Dendritic cell treated with granulocyte-macrophage colony-stimulating factor and Interleukin-4, amounts not matched to agents 40 ng/mL and 50 ng/mL, for 4 days (primary cell): ENCODE data around the gene CARD11.
"Not testable (repeated sequence)": the region's sequence is repeated elsewhere in the genome, so short reads cannot be mapped to it uniquely, and the experiment has no call there.

Experiments used
- H3K27ac Mint-ChIP-seq: one replicate; pipeline ENCODE4 v1.8.0; 2022; ENCODE audit warnings: mild to moderate bottlenecking, mixed read lengths
- H3K27me3 Mint-ChIP-seq: one replicate; pipeline ENCODE4 v1.8.0; 2022; ENCODE audit warnings: mild to moderate bottlenecking, mixed read lengths
- H3K36me3 Mint-ChIP-seq: one replicate; pipeline ENCODE4 v1.8.0; 2022; ENCODE audit warnings: low read depth, mixed read lengths
- H3K4me1 Mint-ChIP-seq: one replicate; pipeline ENCODE4 v1.8.0; 2022; ENCODE audit warnings: low read depth, mixed read lengths
- H3K4me3 Mint-ChIP-seq: one replicate; pipeline ENCODE4 v1.8.0; 2022; ENCODE audit warnings: mild to moderate bottlenecking, moderate library complexity, mixed read lengths
- H3K9me3 Mint-ChIP-seq: one replicate; pipeline ENCODE4 v1.8.0; 2022; ENCODE audit warnings: mixed read lengths
- intact Hi-C: fragments of 100-400 bp; cut with micrococcal nuclease; formaldehyde crosslinking; loops from one replicate; pipeline ENCODE4 v1.15.0; 2022

CARD11 gene

DNA sequence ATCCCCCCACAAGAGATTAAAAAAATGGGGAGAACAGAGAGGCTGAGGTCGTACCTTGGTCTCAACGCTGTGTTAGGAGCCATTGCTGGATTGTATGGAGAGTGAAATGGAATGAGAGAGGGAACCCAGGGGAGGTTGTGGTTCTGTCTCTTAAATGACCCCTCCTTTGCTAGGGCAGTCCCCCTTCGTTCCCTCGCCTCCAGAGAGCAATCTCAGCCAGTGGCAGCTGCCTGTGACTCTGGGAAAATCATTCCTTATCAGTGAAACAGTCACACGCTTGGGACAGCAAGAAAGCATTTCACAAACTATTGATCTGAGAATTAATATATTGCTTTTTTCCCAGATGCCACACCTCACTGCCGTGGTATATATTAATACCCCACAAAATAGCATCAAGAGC, 12.0 kb upstream of the CARD11 start:
- H3K4me3 Mint-ChIP-seq, result no peak overlapping the region
- no peaks in the 10 kb centered on the region for H3K36me3 Mint-ChIP-seq
- intact Hi-C loops, result no loop called here
- H3K27ac Mint-ChIP-seq, result no peak overlapping the region
- peaks cover 19% of the 10 kb centered on the region for H3K9me3 Mint-ChIP-seq
- no peaks in the 10 kb centered on the region for H3K4me1 Mint-ChIP-seq
- peaks cover 3% of the 10 kb centered on the region for H3K27me3 Mint-ChIP-seq

DNA sequence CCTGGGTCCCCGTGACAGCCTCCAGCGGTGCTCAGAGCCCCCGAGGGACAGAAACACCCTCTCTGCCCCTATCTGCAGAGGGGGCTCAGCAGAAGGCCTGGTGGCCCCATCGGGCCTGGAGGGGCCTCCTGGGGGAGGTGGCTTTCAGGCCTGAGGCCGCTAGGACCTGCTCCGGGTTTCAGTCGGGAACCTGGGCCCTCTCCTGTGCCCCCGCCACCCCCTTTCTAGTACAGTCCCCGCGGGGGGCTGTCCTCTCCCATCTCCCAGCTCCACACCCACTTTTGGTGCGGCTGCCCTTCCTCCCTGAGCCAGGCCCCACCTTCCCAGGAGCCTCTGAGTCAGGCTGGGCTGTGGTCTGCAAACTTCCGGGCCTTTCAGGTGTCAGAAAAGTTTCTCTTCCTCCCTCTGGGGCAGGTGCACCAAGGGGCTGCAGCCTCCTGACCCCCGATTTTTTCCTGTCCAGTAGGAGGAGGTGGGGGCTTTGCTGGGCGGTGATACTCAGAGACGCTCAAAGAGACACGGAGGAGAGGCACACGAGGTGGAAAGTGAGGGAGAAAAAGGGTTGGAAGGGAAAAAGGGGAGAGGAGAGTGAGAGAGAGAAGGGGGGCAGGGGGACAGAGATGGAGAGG, 692 bp downstream of the CARD11 start:
- intact Hi-C loops, result no loop called here
- H3K4me3 Mint-ChIP-seq, result peak overlapping the region; percentile 22
- H3K9me3 Mint-ChIP-seq, result no peaks in the 10 kb centered on the region
- H3K27ac Mint-ChIP-seq, result no peak overlapping the region
- H3K27me3 Mint-ChIP-seq, result peaks cover 43% of the 10 kb centered on the region
- peaks cover 7% of the 10 kb centered on the region for H3K4me1 Mint-ChIP-seq
- no peaks in the 10 kb centered on the region for H3K36me3 Mint-ChIP-seq

DNA sequence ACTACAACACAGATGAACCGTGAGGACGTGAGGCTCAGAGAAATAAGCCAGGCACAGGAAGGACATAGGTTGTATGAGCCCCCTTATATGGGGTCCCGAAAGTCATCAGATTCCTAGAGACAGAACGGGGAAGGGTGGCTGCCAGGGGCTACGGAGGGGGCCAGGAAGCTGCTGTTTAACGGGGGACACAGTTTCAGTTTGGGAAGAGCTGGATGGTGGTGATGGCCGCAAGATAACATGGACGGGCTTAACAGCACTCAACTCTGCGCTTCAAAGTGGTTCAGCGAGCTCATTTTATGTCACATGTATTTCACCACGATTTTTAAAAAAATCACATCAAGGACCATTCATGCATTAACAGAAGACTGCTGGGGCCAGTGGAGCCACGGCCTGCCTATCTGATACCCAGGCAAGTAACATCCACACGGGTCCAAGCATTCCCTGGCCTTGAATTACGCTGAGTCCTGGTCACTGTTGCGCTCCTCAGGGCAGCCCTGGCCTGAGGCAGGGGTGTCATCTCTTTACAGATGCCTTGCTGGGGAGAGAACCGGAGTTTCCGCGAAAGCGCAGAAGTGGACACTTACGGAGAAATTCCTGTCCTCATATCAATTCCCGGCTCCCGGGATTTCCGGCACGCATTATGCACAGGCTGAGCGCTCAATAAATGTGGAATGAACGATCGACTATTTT, 1.5 kb downstream of the CARD11 start:
- intact Hi-C loops, result no loop called here
- Mint-ChIP-seq H3K27me3 (peaks cover 43% of the 10 kb centered on the region), H3K9me3 (no peaks in the 10 kb centered on the region), H3K27ac (no peak overlapping the region), H3K36me3 (no peaks in the 10 kb centered on the region), H3K4me1 (peaks cover 7% of the 10 kb centered on the region), H3K4me3 (no peak overlapping the region)

- Mint-ChIP-seq H3K9me3 (no peaks in the 10 kb centered on the region), H3K27me3 (peaks cover 37% of the 10 kb centered on the region), H3K36me3 (no peaks in the 10 kb centered on the region), H3K27ac (no peak overlapping the region), H3K4me1 (peaks cover 7% of the 10 kb centered on the region), H3K4me3 (no peak overlapping the region)
- intact Hi-C loops, result no loop called here
Observed at GRCh38 chr7:3039787-3040186, 3.9 kb downstream of the CARD11 start.

- H3K4me3 Mint-ChIP-seq, H3K4me1 Mint-ChIP-seq, intact Hi-C loops, H3K27ac Mint-ChIP-seq, H3K36me3 Mint-ChIP-seq, H3K9me3 Mint-ChIP-seq: not testable (repeated sequence)
- H3K27me3 Mint-ChIP-seq, result peaks cover 22% of the 10 kb centered on the region
Observed at GRCh38 chr7:3038011-3038410, 5.7 kb downstream of the CARD11 start.

- no peak overlapping the region for H3K27ac Mint-ChIP-seq
- no peaks in the 10 kb centered on the region for H3K36me3 Mint-ChIP-seq
- H3K9me3 Mint-ChIP-seq, result no peaks in the 10 kb centered on the region
- peaks cover 15% of the 10 kb centered on the region for H3K27me3 Mint-ChIP-seq
- H3K4me3 Mint-ChIP-seq, result no peak overlapping the region
- intact Hi-C loops, result no loop called here
- peaks cover 6% of the 10 kb centered on the region for H3K4me1 Mint-ChIP-seq
Observed at GRCh38 chr7:3037259-3037658, 6.4 kb downstream of the CARD11 start.

- no peak overlapping the region for H3K4me3 Mint-ChIP-seq
- H3K4me1 Mint-ChIP-seq, result peaks cover 6% of the 10 kb centered on the region
- no peaks in the 10 kb centered on the region for H3K9me3 Mint-ChIP-seq
- no peaks in the 10 kb centered on the region for H3K36me3 Mint-ChIP-seq
- no peak overlapping the region for H3K27ac Mint-ChIP-seq
- intact Hi-C loops, result no loop called here
- H3K27me3 Mint-ChIP-seq, result peaks cover 1% of the 10 kb centered on the region
Observed at GRCh38 chr7:3034591-3035150, 9.0 kb downstream of the CARD11 start.

- no peaks in the 10 kb centered on the region for H3K36me3 Mint-ChIP-seq
- H3K27me3 Mint-ChIP-seq, result peaks cover 1% of the 10 kb centered on the region
- no peaks in the 10 kb centered on the region for H3K9me3 Mint-ChIP-seq
- peaks cover 6% of the 10 kb centered on the region for H3K4me1 Mint-ChIP-seq
- intact Hi-C loops, result no loop called here
- H3K4me3 Mint-ChIP-seq, result no peak overlapping the region
- no peak overlapping the region for H3K27ac Mint-ChIP-seq
Observed at GRCh38 chr7:3033581-3033980, 10.1 kb downstream of the CARD11 start.

GRCh38 chr7:3033136-3033535, 10.5 kb downstream of the CARD11 start:
- intact Hi-C loops, result no loop called here
- H3K27ac Mint-ChIP-seq, result no peak overlapping the region
- H3K4me3 Mint-ChIP-seq, result no peak overlapping the region
- H3K4me1 Mint-ChIP-seq, result peaks cover 6% of the 10 kb centered on the region
- no peaks in the 10 kb centered on the region for H3K9me3 Mint-ChIP-seq
- peaks cover 3% of the 10 kb centered on the region for H3K27me3 Mint-ChIP-seq
- H3K36me3 Mint-ChIP-seq, result no peaks in the 10 kb centered on the region

- Mint-ChIP-seq H3K4me1 (peaks cover 6% of the 10 kb centered on the region), H3K9me3 (no peaks in the 10 kb centered on the region), H3K27ac (no peak overlapping the region), H3K4me3 (no peak overlapping the region), H3K27me3 (peaks cover 4% of the 10 kb centered on the region), H3K36me3 (no peaks in the 10 kb centered on the region)
- intact Hi-C loops, result no loop called here
Observed at GRCh38 chr7:3032256-3032655, 11.4 kb downstream of the CARD11 start.

GRCh38 chr7:3029138-3029537, 14.5 kb downstream of the CARD11 start:
- no peak overlapping the region for H3K4me3 Mint-ChIP-seq
- no peaks in the 10 kb centered on the region for H3K36me3 Mint-ChIP-seq
- H3K27me3 Mint-ChIP-seq, result peaks cover 7% of the 10 kb centered on the region
- intact Hi-C loops, result no loop called here
- peaks cover 6% of the 10 kb centered on the region for H3K4me1 Mint-ChIP-seq
- no peak overlapping the region for H3K27ac Mint-ChIP-seq
- peaks cover 2% of the 10 kb centered on the region for H3K9me3 Mint-ChIP-seq

DNA sequence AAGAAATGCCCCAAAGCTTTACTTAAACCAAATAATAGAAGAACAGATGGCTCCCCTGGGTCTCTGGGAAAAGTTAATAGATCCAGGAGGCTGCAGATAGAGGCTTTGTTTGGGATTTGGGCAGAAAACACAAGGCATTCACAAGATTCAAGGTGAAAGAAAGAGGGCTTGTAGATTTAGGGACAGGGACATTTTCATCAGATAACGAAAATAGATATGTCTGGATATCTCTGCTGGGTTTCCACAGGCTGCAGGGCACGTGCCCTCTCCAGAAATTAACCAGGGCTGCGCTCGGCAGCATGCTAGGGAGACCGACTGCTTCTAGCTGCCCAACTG, 14.9 kb downstream of the CARD11 start:
- H3K27me3 Mint-ChIP-seq, result peaks cover 10% of the 10 kb centered on the region
- no peak overlapping the region for H3K4me3 Mint-ChIP-seq
- H3K4me1 Mint-ChIP-seq, result peaks cover 6% of the 10 kb centered on the region
- peaks cover 6% of the 10 kb centered on the region for H3K9me3 Mint-ChIP-seq
- intact Hi-C loops, result no loop called here
- no peak overlapping the region for H3K27ac Mint-ChIP-seq
- H3K36me3 Mint-ChIP-seq, result no peaks in the 10 kb centered on the region

DNA sequence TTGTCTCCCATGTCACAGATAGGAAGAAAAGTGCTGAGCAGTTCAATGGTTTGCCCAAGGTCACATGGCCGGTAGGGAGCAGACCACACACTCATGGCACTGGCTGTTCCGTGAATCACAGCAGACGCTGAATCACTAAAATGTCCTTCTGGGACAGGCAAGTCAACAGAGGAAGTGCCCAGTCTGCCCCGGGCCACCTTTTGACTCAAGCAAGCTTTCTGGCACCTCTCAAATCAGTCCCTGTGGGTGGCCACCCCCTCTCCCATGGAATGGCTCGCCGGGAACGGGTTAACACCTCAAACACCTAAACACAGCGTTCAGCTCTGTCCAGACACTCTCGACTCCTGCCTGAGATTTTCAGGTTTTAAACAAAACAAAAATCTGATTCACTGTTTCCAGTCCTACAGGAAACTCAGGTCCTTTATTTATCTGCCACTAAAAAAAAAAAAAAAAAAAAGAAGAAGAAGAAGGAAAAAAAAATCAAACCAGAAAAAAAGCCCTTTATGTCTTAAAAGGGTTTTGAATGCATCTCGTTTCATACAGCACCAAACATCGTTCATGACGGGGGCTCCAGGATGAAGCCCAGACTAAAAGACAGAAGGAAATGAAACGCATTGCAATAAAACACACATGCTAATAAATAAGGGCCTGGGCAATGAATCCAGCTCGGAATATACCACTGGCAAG, 15.5 kb downstream of the CARD11 start:
- H3K4me1 Mint-ChIP-seq, result peaks cover under 1% of the 10 kb centered on the region
- H3K27me3 Mint-ChIP-seq, result peaks cover 11% of the 10 kb centered on the region
- intact Hi-C loops, result no loop called here
- H3K27ac Mint-ChIP-seq, result no peak overlapping the region
- H3K9me3 Mint-ChIP-seq, result peaks cover 7% of the 10 kb centered on the region
- no peaks in the 10 kb centered on the region for H3K36me3 Mint-ChIP-seq
- H3K4me3 Mint-ChIP-seq, result no peak overlapping the region

GRCh38 chr7:3027005-3027845, 16.4 kb downstream of the CARD11 start:
- intact Hi-C loops, result no loop called here
- H3K4me1 Mint-ChIP-seq, result no peaks in the 10 kb centered on the region
- no peak overlapping the region for H3K4me3 Mint-ChIP-seq
- H3K27me3 Mint-ChIP-seq, result peaks cover 10% of the 10 kb centered on the region
- H3K27ac Mint-ChIP-seq, result no peak overlapping the region
- H3K36me3 Mint-ChIP-seq, result no peaks in the 10 kb centered on the region
- H3K9me3 Mint-ChIP-seq, result peaks cover 8% of the 10 kb centered on the region
